Middle frontal gyrus (tissue), 1 donor: ENCODE results near the gene ZNF536.
"Not testable (repeated sequence)": the region's sequence is repeated elsewhere in the genome, so short reads cannot be mapped to it uniquely, and the experiment has no call there.

ENCODE experiments used
- DNase-seq: peaks from one replicate; pipeline ENCODE4 v3.0.0-alpha.2; 2015; ENCODE audit warnings: low spot score; ENCODE audit errors: extremely low spot score

Gene ZNF536

GRCh38 chr19:30446120-30446519 lies 73.9 kb downstream of the ZNF536 start:
- DNase-seq, result not testable (repeated sequence)

- DNase-seq, result no peak
Measured at GRCh38 chr19:30446850-30447552, 74.8 kb downstream of the ZNF536 start.

DNA sequence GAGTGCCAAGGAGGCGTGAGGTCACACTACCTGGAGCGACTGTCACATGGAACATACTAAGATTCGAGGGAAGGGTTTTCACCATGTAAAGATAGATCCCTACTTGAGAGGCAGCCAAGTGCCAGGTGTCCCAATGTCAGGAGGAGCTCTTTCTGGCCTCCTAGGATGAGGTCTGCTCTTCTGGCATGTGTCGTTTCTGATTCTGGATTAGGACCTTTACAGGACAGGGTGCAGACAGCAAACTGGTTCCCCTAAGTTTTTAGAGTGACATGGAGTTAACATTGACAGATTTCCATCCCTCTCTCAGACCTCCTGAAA lies 75.3 kb downstream of the ZNF536 start:
- no peak for DNase-seq

DNA sequence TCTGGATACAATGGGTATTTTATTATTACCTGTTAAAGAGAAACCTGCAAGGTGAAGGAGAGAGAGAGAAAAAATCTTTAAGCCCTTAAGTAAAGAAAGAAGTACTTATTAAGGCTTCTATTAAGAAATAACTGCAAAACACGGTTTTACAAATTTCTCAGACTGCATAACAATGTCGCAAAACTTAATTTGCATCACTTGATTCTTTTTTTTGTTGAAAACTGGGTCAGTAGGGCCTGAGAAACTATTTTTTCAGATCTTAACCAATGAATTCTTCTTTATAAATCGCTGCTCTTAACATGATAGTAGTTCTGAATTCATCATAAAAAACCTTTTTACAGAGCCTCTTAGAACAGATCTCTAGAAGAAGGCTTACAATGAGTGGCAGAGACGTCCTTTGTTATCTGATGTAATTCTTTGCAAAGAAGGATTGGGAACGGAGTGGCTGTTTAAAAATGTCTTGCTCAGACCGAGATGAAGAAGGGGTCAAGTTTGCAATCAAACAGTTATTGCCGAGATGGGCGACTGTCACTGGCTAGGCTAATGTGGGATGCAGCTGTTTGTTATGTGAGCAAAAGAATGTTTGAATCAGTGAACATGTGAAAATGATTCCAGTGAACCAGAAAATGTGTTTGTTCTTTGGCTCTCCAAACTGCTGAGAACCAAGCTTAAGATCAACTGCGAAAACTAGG lies 76.3 kb downstream of the ZNF536 start:
- no peak for DNase-seq

DNA sequence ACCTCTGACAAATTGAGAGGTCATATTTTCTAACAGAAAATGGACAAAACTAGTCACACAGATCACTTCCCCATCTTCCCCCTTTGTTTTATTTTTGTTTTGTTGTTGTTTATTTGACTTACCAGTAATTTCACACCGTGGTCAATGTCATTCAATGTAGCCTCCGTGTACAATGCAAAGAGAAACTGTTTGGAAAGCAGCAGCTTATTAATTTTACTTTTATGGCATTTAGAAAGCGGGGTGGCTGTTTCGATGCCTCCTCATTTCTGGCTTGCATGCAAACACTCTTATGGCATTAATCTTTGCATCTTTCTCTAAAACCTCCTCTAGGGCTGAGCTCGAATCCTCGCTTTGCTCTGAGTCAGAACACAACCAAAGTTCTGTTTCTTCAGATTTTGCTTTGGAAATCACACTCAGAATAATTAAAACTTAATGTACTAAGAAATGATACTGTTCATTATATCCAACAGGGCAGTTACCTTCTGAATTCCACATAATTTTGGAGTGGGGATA lies 77.0 kb downstream of the ZNF536 start:
- DNase-seq, result no peak

DNA sequence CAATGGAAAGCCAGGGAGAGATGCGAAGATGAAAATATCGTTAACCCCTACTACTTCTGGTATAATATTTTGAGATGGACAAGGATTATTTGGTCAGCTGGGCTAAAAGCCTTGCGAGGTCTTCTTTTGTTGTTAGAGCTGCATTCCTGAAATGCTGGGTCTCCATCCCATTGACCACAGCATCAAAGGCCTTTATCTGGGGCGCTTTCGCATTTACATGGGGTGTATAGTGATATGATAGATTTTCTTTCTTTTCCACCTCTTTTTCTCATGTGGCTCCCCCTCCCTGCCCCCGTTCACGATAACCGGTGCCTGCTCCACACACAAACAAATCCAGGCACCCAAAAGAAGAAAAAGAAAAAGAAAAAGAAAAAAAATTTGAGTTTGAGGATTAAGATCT lies 77.5 kb downstream of the ZNF536 start:
- DNase-seq, result no peak

DNA sequence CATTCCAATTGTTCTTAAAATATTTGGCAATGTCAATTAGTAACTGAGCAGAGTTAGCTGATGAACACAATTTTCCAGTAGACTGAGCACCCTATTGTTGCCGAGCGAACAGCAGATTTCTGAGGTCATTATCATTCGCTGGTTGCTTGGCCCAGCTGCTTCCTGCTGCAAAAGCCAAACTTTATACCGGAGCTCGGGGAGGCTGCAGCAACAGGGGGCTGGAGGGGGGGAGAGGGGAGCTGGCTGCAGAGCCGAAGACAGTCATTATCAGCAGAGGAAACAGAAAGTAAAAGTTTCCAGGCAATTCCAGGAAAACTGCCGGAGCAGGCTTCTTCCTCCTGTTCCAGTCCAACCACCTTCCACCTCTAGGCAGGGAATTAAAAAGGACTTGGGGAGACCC lies 77.9 kb downstream of the ZNF536 start:
- DNase-seq, result no peak

DNA sequence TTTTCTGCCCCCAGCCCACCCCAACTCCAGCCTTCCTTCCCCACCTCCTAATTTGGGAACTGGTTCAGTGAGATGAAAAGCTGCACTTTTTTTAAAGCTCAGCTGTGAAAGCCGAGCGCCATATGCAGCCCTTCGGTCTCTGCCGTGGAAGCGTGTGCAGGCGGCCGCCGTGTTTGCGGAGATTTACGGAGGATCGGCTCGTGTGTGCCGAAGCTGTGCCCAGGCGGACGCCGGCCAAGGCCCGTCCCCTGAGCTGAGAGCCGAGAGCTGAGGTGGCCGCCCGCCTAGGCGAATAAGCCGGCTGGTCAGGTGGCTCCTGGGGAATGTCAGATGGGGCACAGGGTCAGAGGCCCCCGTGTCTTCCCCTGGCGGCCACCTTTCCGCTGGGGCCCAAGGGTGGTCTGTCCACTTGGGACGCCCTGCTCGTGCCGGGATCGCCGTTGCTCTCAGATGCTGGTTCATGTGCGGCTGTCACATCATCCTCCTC lies 78.7 kb downstream of the ZNF536 start:
- DNase-seq, result no peak

DNA sequence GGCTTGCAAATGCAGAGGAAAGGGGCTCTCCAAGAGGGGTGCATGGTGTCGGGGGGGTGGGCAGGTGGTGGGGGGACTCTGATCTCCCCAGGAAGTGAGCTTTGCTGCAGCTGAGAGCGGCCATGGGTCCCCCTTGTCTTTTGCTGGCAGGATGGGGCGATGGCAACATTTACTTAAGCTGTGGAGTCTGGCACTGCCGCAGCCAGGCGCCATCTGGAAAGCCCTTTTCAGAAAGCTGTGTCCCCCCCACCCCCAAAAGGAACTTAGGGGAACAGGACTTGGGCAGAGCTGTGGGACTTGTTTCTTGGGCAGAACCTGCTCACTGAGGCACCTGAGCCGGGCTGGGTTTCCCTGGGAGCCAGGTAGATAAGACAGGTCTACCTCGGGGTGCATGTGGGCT lies 80.7 kb downstream of the ZNF536 start:
- DNase-seq, result no peak

DNA sequence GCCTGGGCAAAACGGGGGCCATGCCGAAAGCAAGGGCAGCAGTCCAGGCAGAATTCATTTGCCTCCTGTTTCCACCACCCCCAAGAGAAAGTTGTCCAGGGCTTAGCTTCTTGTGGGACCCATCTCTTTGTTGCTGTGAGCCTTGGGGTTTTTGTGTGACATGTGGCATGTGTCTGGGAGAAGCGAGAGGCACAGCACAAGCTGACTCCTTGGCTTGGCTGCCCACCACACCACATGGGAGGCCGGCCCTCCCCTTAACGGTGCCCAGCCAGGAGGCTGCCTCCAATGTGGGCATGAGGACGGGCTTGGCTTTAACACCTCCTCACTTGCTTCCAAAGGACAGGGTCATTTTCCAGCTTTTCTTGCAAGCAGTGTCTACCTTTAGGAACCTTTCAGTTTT lies 81.6 kb downstream of the ZNF536 start:
- no peak for DNase-seq

DNA sequence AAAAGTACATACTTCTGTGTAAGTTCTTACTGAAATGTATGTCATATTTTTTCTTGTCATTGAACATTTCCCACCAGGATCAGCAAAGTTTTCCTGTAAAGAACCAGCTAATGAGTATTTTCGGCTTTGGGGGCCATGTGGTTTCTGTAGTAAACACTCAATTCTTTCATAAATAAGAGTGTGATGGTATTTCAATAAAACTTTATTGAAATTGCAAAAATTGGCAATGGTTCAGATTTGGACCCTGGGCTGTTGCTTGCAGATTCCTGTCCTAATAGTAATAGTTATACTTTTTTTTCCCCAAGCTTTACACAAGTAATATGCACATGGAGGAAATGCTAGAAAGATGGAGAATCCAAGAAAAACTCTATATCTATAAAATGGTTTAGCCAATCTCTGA lies 83.7 kb downstream of the ZNF536 start:
- DNase-seq, result no peak

GRCh38 chr19:30457484-30457883 lies 85.3 kb downstream of the ZNF536 start:
- no peak for DNase-seq

GRCh38 chr19:30459859-30460258 lies 87.7 kb downstream of the ZNF536 start:
- no peak for DNase-seq

DNA sequence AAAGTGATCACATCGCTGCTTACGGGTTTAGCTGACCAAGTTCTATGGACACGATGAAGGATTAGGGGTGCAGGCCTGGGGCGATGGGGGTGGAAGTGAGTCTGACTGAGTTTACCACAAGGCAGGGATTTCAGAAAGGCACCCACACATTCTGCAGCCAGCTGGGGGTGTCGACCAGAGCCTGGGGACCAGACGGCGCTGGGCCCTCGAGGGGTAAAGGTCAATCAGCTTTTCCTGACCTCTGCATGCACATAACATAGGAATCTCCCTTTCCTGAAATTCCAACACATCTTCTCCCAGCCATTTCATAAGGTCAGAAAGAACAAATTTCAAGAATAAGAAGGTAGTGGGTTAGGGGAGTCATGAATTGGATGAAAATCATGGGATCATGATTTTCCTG lies 92.0 kb downstream of the ZNF536 start:
- no peak for DNase-seq

DNA sequence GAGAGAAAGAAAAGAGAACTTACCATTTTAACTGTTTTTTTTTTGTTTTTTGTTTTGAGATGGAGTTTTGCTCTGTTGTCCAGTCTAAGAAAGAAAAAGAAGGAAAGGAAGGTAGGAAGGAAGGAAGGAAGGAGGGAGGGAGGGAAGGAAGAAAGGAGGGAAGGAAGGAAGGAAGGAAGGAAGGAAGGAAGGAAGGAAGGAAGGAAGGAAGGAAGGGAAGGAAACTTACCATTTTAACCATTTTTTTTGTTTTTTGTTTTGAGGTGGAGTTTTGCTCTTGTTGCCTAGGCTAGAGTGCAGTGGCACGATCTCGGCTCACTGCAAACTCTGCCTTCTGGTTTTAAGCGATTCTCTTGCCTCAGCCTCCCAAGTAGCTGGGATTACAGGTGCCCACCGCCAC lies 94.4 kb downstream of the ZNF536 start:
- DNase-seq, result not testable (repeated sequence)

- DNase-seq, result no peak
Measured at GRCh38 chr19:30467239-30467638, 95.1 kb downstream of the ZNF536 start.

DNA sequence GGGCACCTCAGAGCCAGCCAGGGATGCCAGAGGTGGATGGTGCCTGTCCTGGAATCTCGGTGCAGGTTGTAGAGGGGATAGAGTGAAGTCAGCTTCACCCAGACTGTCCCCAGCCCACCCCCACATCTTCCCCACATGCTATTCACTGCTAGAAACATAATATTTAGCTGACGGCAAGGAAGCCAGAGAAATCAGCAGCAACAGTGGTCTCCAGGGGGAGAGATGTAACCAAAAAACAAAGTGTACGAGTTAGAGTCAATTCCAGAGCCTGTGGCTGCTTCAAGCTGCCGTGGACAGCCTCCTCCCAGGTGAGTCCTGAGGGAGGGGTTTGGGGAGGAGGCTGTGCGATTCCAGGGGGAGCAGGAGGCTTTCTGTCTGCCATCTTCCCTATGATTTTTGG lies 97.6 kb downstream of the ZNF536 start:
- no peak for DNase-seq

GRCh38 chr19:30471441-30471840 lies 99.3 kb downstream of the ZNF536 start:
- DNase-seq, result no peak

DNA sequence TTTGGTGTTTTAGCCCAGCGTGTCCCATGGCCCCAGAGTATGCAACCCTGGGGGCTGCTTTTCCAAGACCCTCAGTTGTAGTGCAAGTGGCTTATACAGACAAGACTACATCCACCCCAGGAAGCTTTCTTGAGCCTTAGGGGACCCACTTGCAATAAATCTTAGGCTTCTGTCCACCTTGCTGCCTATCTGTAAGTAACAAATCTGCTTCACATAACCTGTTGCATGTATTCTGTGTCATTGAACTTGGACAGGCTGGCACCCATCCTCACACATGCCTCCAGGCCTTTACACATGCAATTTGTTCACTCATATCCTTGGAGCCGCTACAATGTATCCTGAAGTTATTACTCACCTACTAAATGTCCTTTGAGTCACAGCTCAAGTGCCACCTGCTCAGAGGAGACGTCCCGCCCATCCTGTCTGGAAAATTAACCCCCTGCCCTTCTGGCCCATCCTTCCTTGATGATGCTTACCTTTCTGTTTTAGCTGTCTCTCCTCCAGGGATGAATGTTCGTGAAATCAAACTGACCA lies 101.2 kb downstream of the ZNF536 start:
- no peak for DNase-seq

- DNase-seq, result no peak
Measured at GRCh38 chr19:30476997-30477396, 104.8 kb downstream of the ZNF536 start.

DNA sequence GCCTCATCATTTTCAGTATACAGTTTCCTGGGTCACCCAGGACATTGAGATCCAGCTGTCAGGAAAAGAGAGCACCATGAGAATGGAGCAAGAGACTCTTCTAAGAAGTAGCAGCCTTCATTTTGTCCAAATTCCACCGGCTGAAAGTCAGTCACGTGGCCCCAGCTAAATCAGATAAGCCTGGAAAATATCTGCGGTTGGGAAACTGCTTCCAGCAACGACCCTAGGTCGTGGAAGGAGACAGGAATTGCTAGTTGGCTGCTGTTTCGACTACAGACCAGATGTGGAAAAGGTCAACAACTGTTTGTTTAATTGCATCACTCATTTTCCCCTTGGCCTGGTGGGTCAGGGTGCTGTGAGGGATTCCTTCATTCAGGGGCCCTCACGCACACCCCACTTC lies 107.0 kb downstream of the ZNF536 start:
- no peak for DNase-seq

DNA sequence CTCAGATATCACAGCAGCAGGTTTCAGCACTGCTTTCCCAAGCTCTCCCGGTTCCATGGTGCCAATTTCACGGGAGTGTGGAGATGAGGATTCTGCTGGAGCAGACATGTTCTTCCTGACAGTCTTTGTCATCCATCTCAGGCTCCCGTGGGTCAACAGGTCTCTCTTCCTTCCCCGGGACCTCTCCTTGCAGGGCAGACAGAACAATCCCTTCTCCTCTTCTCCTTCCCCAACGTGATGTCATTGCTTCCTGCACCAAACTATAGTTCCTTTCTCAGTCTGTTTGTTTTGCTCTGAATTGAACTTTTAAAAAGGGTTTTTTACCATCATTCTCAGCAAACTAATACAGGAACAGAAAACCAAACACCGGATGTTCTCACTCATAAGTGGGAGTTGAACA lies 107.9 kb downstream of the ZNF536 start:
- DNase-seq, result no peak

- no peak for DNase-seq
Measured at GRCh38 chr19:30481063-30481462, 108.9 kb downstream of the ZNF536 start.
